Activated CD4-positive, alpha-beta T cell treated with anti-CD3 and anti-CD28 coated beads for 36 hours (primary cell): Measurements from ENCODE around the gene SV2B. TPM values are rescaled to one million over a fixed set of nuclear protein-coding genes. Genes with fewer than 3 reads are reported as not detected.

ENCODE experiments used
- ATAC-seq: fragments of 200-7000 bp; cut with Tn5 transposase; one replicate; pipeline ENCODE4 v1.10.0; 2021; ENCODE audit warnings: mild to moderate bottlenecking, moderate library complexity
- CTCF ChIA-PET: fragments of 350-600 bp; sonication (Branson Sonifier 250); formaldehyde crosslinking; loops from one replicate; lab custom pipeline; 2021; ENCODE audit warnings: antibody characterized with exemption; lab: Charles Lee
- POLR2A ChIA-PET: fragments of 350-600 bp; sonication (Branson Sonifier 250); formaldehyde crosslinking; loops from one replicate; lab custom pipeline; 2021; ENCODE audit warnings: antibody characterized with exemption, inconsistent platforms; lab: Charles Lee
- DNase-seq: peaks from one replicate; pipeline ENCODE4 v3.0.0-alpha.2; 2020
- H3K27ac Mint-ChIP-seq: one replicate; pipeline ENCODE4 v1.8.0; 2021; ENCODE audit warnings: mixed read lengths
- H3K27me3 Mint-ChIP-seq: one replicate; pipeline ENCODE4 v1.8.0; 2021; ENCODE audit warnings: mixed read lengths
- H3K36me3 Mint-ChIP-seq: one replicate; pipeline ENCODE4 v1.8.0; 2021; ENCODE audit warnings: low read depth, mixed read lengths
- H3K4me1 Mint-ChIP-seq: one replicate; pipeline ENCODE4 v1.8.0; 2021; ENCODE audit warnings: mixed read lengths
- H3K4me3 Mint-ChIP-seq: one replicate; pipeline ENCODE4 v1.8.0; 2021; ENCODE audit warnings: mild to moderate bottlenecking, moderate library complexity, mixed read lengths
- H3K9me3 Mint-ChIP-seq: one replicate; pipeline ENCODE4 v1.8.0; 2021; ENCODE audit warnings: low read depth, mixed read lengths
- intact Hi-C, 2 experiments: fragments of 100-400 bp; cut with DNase I in 1 of 2; cut with micrococcal nuclease in 1 of 2; formaldehyde crosslinking; loops; one replicate each; pipeline versions ENCODE4 v1.14.2 to v1.15.1; 2022 to 2024; cut with DNase I, micrococcal nuclease
- total RNA-seq, 2 experiments: library from RNA; stranded (reverse); gene quantifications; one replicate each; pipeline ENCODE4 v1.2.3, GENCODE V29; 2021

Gene SV2B
- total RNA-seq, 2 experiments from 2014 or later, result 0.05 TPM

DNA sequence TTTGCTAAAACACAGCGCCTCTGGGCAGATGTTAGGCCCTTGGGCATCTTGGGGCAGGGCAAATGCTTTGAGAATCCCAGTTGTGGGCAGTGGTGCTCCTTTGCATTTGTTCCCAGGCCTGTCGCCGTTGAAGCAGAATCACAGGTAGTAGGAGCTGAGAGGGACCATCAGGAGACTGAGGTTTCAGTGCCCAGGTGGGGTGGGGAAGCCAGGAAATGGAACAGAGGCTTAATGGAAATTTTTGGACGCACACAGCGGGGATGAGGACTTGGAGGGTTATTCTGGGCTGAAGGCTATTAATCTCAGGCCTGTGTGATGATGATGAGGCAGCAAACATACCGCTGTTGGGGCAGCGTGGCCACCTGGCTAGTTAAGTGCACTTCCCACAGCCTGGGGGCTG lies 99.5 kb downstream of the SV2B start:
- H3K36me3 Mint-ChIP-seq, result no peaks in the 10 kb centered on the region

GRCh38 chr15:91200101-91200754 lies 100.2 kb downstream of the SV2B start:
- DNase-seq (no peak), ATAC-seq (no peak)
- H3K4me3 Mint-ChIP-seq, result no peak overlapping the region
- ChIA-PET POLR2A (no interaction called here), CTCF (interaction anchor here (0.5 kb wide), 2 partner anchors 20 to 47 kb away, joined by 3 read pairs; no protein-coding TSS in a partner anchor)
- intact Hi-C loops, result no loop called here
- H3K9me3 Mint-ChIP-seq, result no peaks in the 10 kb centered on the region
- H3K27me3 Mint-ChIP-seq, result peaks cover 4% of the 10 kb centered on the region
- H3K36me3 Mint-ChIP-seq, result no peaks in the 10 kb centered on the region
- no peak overlapping the region for H3K27ac Mint-ChIP-seq
- no peaks in the 10 kb centered on the region for H3K4me1 Mint-ChIP-seq

More for the DNA sequence above, 99.5 kb downstream of the SV2B start:
- no peaks in the 10 kb centered on the region for H3K9me3 Mint-ChIP-seq
- H3K4me3 Mint-ChIP-seq, result no peak overlapping the region
- peaks cover 7% of the 10 kb centered on the region for H3K27me3 Mint-ChIP-seq
- intact Hi-C loops, result no loop called here
- no peak for ATAC-seq
- DNase-seq, result no peak
- POLR2A ChIA-PET, result no interaction called here
- H3K4me1 Mint-ChIP-seq, result no peaks in the 10 kb centered on the region
- no peak overlapping the region for H3K27ac Mint-ChIP-seq
- CTCF ChIA-PET, result no interaction called here

DNA sequence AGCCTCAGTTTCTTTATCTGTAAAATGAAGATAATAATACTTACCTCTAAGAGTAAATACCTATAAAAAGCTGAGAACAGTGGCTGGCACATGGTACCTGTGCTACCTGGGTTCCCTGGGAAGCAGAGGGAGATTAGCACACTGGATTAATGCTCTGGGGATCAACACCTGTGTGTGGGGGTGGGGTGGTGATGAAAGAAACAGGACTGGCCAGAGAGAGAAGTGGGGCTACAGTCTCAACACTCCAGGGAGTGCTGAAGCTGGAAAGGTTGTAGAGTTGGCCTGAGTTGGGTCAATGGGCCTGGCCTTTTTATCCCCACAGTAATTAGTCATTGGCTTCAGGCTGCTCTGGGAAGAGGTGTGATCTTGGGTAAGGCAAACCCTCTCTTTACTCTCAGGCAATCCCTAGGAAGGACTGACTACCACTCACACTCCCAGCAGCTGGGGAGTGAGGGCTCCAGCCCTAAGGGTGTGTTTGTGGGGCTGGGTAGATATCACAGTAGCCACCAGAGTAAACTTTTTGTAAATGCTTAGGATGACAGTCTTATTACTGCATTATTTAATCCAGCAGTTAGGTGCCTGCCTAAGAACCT lies 102.5 kb downstream of the SV2B start:
- POLR2A ChIA-PET, result no interaction called here
- intact Hi-C loops, result no loop called here
- ATAC-seq, result no peak
- Mint-ChIP-seq H3K9me3 (no peaks in the 10 kb centered on the region), H3K36me3 (no peaks in the 10 kb centered on the region), H3K4me1 (no peaks in the 10 kb centered on the region), H3K27me3 (peaks cover 7% of the 10 kb centered on the region), H3K27ac (no peak overlapping the region), H3K4me3 (no peak overlapping the region)
- DNase-seq, result no peak
- CTCF ChIA-PET, result interaction anchor here (0.6 kb wide), 1 partner anchor 24 kb away, joined by 3 read pairs; no protein-coding TSS in a partner anchor

GRCh38 chr15:91203619-91204203 lies 103.7 kb downstream of the SV2B start:
- intact Hi-C loops, result no loop called here
- peaks cover 7% of the 10 kb centered on the region for H3K27me3 Mint-ChIP-seq
- no peaks in the 10 kb centered on the region for H3K9me3 Mint-ChIP-seq
- CTCF ChIA-PET, result no interaction called here
- no peaks in the 10 kb centered on the region for H3K36me3 Mint-ChIP-seq
- POLR2A ChIA-PET, result no interaction called here
- no peak overlapping the region for H3K27ac Mint-ChIP-seq
- ATAC-seq (no peak), DNase-seq (no peak)
- no peaks in the 10 kb centered on the region for H3K4me1 Mint-ChIP-seq
- no peak overlapping the region for H3K4me3 Mint-ChIP-seq

DNA sequence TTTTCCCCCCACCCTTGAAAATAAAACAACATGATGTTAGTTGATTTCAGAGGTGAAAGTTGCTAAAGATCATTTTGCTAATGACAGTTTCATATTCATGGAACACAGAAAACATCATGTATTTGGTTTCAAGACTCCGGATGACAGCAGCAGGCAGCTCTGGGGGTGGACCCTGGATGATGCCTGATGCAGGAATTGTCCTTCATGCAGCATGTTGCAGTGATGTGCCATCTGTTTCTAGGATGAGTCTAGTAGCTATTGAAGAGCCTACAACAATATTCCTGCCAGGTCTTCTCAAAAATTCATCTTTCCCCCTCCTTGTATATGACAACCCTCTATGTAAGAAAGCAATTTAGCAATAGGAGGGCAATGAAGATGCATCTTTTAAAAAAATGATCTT lies 108.3 kb downstream of the SV2B start:
- no peak overlapping the region for H3K27ac Mint-ChIP-seq
- peaks cover 12% of the 10 kb centered on the region for H3K27me3 Mint-ChIP-seq
- ATAC-seq (no peak), DNase-seq (no peak)
- H3K4me3 Mint-ChIP-seq, result no peak overlapping the region
- intact Hi-C loops, result no loop called here
- no peaks in the 10 kb centered on the region for H3K4me1 Mint-ChIP-seq
- no peaks in the 10 kb centered on the region for H3K9me3 Mint-ChIP-seq
- POLR2A ChIA-PET, result no interaction called here
- CTCF ChIA-PET, result interaction anchor here (0.8 kb wide), 1 partner anchor 1538 kb away, joined by 3 read pairs; no protein-coding TSS in a partner anchor
- H3K36me3 Mint-ChIP-seq, result no peaks in the 10 kb centered on the region

DNA sequence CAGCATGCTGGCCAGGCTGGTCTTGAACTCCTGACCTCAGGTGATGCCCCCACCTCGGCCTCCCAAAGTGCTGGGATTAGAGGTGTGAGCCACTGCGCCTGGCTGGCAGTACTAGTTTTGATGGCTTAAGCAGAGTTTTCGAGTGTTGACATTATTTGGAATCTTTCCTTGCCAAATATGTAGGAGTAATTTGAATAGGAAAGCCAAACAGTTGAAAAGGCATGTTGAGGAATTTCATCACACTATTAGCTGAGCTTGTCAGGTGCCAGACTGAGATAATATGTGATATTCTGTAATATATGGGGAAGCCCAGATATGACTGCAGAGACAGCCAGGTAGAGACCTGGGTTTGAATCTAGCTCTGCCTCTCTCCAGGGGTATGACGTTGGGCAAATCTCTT lies 109.3 kb downstream of the SV2B start:
- ATAC-seq (no peak), DNase-seq (no peak)
- Mint-ChIP-seq H3K36me3 (no peaks in the 10 kb centered on the region), H3K4me3 (no peak overlapping the region), H3K27ac (no peak overlapping the region), H3K27me3 (peaks cover 15% of the 10 kb centered on the region), H3K9me3 (no peaks in the 10 kb centered on the region), H3K4me1 (no peaks in the 10 kb centered on the region)
- ChIA-PET CTCF (interaction anchor here (1.1 kb wide), 1 partner anchor 10 kb away, joined by 3 read pairs; no protein-coding TSS in a partner anchor), POLR2A (no interaction called here)
- intact Hi-C loops, result no loop called here

DNA sequence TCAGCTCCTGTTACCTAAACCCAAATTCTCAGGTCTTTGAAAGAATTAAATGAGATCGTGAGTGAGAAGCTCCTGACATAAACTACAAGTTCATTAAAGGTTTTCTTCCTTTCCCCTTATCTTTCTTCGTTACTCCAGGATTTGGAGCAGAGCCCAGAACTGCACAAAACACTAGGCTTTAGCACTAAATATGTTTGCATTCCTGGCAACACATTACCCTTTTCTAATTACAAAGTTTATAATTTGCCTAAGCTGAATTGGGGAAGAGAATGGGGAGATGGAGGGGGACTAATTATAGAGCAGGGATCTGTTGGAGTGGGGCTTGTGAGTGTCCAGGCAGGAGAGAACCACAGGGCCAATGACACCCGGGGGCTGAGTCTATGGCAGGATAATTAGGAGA lies 109.7 kb downstream of the SV2B start:
- intact Hi-C loops, result no loop called here
- DNase-seq (no peak), ATAC-seq (no peak)
- Mint-ChIP-seq H3K9me3 (no peaks in the 10 kb centered on the region), H3K27ac (no peak overlapping the region), H3K4me3 (no peak overlapping the region), H3K36me3 (no peaks in the 10 kb centered on the region), H3K4me1 (no peaks in the 10 kb centered on the region), H3K27me3 (peaks cover 15% of the 10 kb centered on the region)
- POLR2A ChIA-PET, result no interaction called here
- CTCF ChIA-PET, result interaction anchor here (1.1 kb wide), 1 partner anchor 10 kb away, joined by 3 read pairs; no protein-coding TSS in a partner anchor

DNA sequence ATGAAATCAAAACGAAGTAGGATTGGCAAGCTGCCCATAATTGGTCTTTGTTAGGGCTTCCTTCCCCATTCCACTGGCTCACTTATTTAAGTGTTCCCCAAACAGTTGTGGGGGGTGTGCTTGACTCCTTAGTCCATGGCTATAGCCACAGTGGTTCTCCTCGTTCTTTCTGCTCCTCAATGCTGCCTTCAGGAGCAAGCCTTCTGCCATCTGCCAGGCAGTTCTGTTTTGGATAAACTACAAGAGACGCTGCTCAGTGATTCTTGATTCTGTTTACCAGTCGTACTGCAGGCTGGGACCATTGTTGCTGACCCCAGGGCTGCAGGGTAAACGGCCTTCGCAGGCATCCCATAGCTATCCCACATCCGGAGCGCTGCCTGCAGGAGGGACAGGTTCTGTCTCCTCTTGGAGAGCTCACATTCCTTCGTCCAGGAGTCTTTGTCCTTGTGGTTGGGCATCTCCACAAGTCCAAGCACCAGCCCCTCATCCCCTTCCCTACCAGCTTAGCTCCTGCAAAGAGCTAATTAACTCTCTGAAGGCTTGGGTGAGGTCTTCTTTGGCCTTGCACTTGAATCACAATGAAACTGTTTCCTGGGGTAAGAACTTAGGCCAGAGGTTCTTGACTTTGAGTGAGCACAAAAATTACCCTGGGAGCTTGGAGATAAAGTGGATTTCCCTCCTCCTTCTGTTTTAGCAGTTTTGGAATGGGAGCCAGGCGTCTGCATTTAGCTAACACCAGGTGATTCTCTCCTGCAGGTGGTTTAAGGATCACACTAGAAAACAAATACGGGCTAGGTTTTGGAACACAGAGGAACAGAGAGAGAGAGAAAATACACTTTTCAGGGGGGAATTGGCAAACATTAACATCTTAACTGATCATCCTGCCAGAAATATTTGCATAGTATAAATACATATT lies 114.9 kb downstream of the SV2B start:
- no peak overlapping the region for H3K4me3 Mint-ChIP-seq
- intact Hi-C loops, result no loop called here
- H3K27ac Mint-ChIP-seq, result no peak overlapping the region
- peaks cover 18% of the 10 kb centered on the region for H3K27me3 Mint-ChIP-seq
- H3K36me3 Mint-ChIP-seq, result no peaks in the 10 kb centered on the region
- no peaks in the 10 kb centered on the region for H3K9me3 Mint-ChIP-seq
- DNase-seq (no peak), ATAC-seq (no peak)
- ChIA-PET CTCF (interaction anchor here (0.6 to 1.3 kb wide), 5 partner anchors 11 to 160 kb away, joined by 3 to 6 read pairs (median 3); no protein-coding TSS in a partner anchor), POLR2A (no interaction called here)
- no peaks in the 10 kb centered on the region for H3K4me1 Mint-ChIP-seq

- ChIA-PET CTCF (interaction anchor here (0.6 to 1.1 kb wide), 2 partner anchors 27 to 161 kb away, joined by 3 read pairs; no protein-coding TSS in a partner anchor), POLR2A (no interaction called here)
- ATAC-seq (no peak), DNase-seq (no peak)
- intact Hi-C loops, result no loop called here
- Mint-ChIP-seq H3K27ac (no peak overlapping the region), H3K27me3 (peaks cover 18% of the 10 kb centered on the region), H3K36me3 (no peaks in the 10 kb centered on the region), H3K9me3 (no peaks in the 10 kb centered on the region), H3K4me3 (no peak overlapping the region), H3K4me1 (no peaks in the 10 kb centered on the region)
These were observed 115.9 kb downstream of the SV2B start for GRCh38 chr15:91216000-91216399.

GRCh38 chr15:91219206-91219605 lies 119.1 kb downstream of the SV2B start:
- intact Hi-C loops, result no loop called here
- DNase-seq, result no peak
- ChIA-PET POLR2A (no interaction called here), CTCF (interaction anchor here (1.2 kb wide), 1 partner anchor 9 kb away, joined by 3 read pairs; no protein-coding TSS in a partner anchor)
- Mint-ChIP-seq H3K27me3 (peaks cover 17% of the 10 kb centered on the region), H3K36me3 (no peaks in the 10 kb centered on the region), H3K27ac (no peak overlapping the region), H3K9me3 (no peaks in the 10 kb centered on the region), H3K4me1 (no peaks in the 10 kb centered on the region), H3K4me3 (no peak overlapping the region)
- no peak for ATAC-seq

- Mint-ChIP-seq H3K36me3 (no peaks in the 10 kb centered on the region), H3K4me3 (no peak overlapping the region), H3K27me3 (peaks cover 27% of the 10 kb centered on the region), H3K9me3 (no peaks in the 10 kb centered on the region), H3K27ac (no peak overlapping the region), H3K4me1 (no peaks in the 10 kb centered on the region)
- CTCF ChIA-PET, result no interaction called here
- ATAC-seq (no peak), DNase-seq (no peak)
- intact Hi-C loops, result no loop called here
- POLR2A ChIA-PET, result no interaction called here
These were observed 122.0 kb downstream of the SV2B start for GRCh38 chr15:91222052-91222451.
